ENCODE data around the gene MDC1.

GRCh38 chr6:30738532-30738931 is 21.5 kb upstream of the MDC1 start:
- TF ChIP-seq CTCF (conservative IDR thresholded peaks at IDR 0.05; ENCODE audit: low read length), result no peak
- no peak for TF ChIP-seq EZH2phosphoT487 (IDR thresholded peaks at IDR 0.05; ENCODE audit: borderline replicate concordance)

Data from Loucy (cell line).